Suprapubic skin (tissue), 3 donors: ENCODE measurements around the gene THSD7A.

Experiments
- EP300 ChIP-seq: sonication (generic); formaldehyde crosslinking; IDR thresholded peaks from one replicate; pipeline ENCODE4 v1.6.1; 2017; ENCODE audit warnings: antibody characterized with exemption
- POLR2A ChIP-seq, 2 donors: fragments of 450-650 bp; IDR thresholded peaks; one replicate each; pipeline ENCODE4 v1.6.1; 2017; ENCODE audit warnings: antibody characterized with exemption in 2 of 2, mild to moderate bottlenecking in 2 of 2, moderate library complexity in 2 of 2
- TF ChIP-seq, protein P1 (sequence below), 2 donors: fragments of 200-600 bp in 1 of 2; fragments of 450-650 bp in 1 of 2; sonication (generic) in 1 of 2; IDR thresholded peaks; one replicate each; pipeline ENCODE4 v1.5.1; 2016 to 2019; ENCODE audit warnings: antibody characterized with exemption in 2 of 2, mild to moderate bottlenecking in 1 of 2, moderate library complexity in 1 of 2

DNA sequence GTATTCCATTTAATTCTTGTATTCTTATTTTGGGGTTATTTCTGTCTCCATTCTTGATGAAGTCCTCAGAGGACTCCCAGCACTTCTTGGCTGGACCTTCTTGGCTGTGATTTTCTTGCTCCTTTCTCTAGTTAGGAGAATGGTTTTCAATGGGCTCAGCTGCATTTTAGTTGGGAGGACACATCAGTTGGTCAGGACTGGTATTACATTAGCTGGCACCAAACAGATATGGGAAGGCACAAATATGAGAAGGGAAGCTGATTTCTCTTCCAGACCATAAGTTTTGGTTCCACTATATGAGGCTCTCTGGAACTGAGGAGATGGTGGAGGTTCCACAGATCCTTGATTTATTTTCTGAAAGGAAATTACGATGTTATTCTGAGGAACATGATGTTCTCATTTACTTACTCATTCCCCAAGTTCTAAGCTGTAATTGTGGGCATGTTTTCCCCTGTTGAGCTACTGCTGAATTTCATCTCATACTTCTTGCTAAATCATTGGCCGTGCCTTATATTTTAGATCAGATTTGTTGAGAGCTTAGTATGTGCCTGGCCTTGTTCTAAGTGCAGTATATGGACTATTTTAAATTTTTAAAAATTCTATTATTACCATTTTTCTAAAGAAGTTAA is 261.0 kb downstream of the THSD7A start:
- TF ChIP-seq, protein P1, sequence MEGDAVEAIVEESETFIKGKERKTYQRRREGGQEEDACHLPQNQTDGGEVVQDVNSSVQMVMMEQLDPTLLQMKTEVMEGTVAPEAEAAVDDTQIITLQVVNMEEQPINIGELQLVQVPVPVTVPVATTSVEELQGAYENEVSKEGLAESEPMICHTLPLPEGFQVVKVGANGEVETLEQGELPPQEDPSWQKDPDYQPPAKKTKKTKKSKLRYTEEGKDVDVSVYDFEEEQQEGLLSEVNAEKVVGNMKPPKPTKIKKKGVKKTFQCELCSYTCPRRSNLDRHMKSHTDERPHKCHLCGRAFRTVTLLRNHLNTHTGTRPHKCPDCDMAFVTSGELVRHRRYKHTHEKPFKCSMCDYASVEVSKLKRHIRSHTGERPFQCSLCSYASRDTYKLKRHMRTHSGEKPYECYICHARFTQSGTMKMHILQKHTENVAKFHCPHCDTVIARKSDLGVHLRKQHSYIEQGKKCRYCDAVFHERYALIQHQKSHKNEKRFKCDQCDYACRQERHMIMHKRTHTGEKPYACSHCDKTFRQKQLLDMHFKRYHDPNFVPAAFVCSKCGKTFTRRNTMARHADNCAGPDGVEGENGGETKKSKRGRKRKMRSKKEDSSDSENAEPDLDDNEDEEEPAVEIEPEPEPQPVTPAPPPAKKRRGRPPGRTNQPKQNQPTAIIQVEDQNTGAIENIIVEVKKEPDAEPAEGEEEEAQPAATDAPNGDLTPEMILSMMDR (IDR thresholded peaks at IDR 0.05): no peak
- TF ChIP-seq POLR2A (IDR thresholded peaks at IDR 0.05): no peak
- no peak for TF ChIP-seq EP300
